AG04450 (cell line): ENCODE results near the gene DENND4B. TPM values are rescaled to one million over a fixed set of nuclear protein-coding genes. Genes with fewer than 3 reads are reported as not detected.

Experiments used
- CTCF ChIA-PET: fragments of 300-600, 350-600 bp; formaldehyde crosslinking; extraction: SDS; loops from one replicate; lab custom pipeline; 2022; ENCODE audit warnings: antibody characterized with exemption, inconsistent platforms; lab: Charles Lee
- POLR2A ChIA-PET: fragments of 350-600 bp; formaldehyde crosslinking; extraction: SDS; loops from one replicate; lab custom pipeline; 2021; ENCODE audit warnings: antibody characterized with exemption, inconsistent platforms; lab: Yijun Ruan, JAX
- DNase-seq: peaks from one replicate; pipeline ENCODE4 v3.0.0-alpha.2; 2011; ENCODE audit warnings: low read depth, low spot score
- H3K27ac ChIP-seq: one replicate; pipeline ENCODE4 v1.5.1; 2012; ENCODE audit warnings: low read depth, low read length, control low read depth
- H3K27me3 ChIP-seq: one replicate; pipeline ENCODE4 v1.6.0; 2012; ENCODE audit warnings: low read length; ENCODE audit not compliant: control insufficient read depth, insufficient read depth
- H3K4me3 ChIP-seq: 2 replicates; pipeline ENCODE4 v1.5.1; 2011; ENCODE audit warnings: mild to moderate bottlenecking, low read depth, low read length, control low read depth
- H3K9me3 ChIP-seq: 2 replicates; pipeline ENCODE4 v1.5.1; 2012; ENCODE audit warnings: low read length; ENCODE audit not compliant: control insufficient read depth, insufficient read depth
- CTCF ChIP-seq: IDR thresholded peaks from 2 replicates; pipeline ENCODE4 v1.5.1; 2011; ENCODE audit warnings: low read depth, low read length, control low read depth, inconsistent platforms
- polyA plus RNA-seq: library from polyadenylated mRNA; depleted of rRNA; stranded (reverse); fragments of >200 nt; gene quantifications from 2 replicates; pipeline ENCODE4 v1.2.3, GENCODE V29; 2011

Gene DENND4B
- polyA plus RNA-seq, 1 experiment = 10.3 TPM

- DNase-seq = peak; percentile 93
- ChIA-PET CTCF (interaction anchor here (0.5 to 4.8 kb wide), 6 partner anchors 10 to 258 kb away, joined by 3 to 31 read pairs (median 9); partner anchors contain the start of genes JTB, RAB13 and RPS27), POLR2A (interaction anchor here (0.5 to 3.9 kb wide), 10 partner anchors 9 to 1217 kb away, joined by 3 to 39 read pairs (median 6); partner anchors contain the start of genes CHTOP, CRTC2, DENND4B and JTB)
- TF ChIP-seq CTCF = peak; percentile 49
- Histone ChIP-seq H3K27ac (peak within 1 kb of the TSS; percentile 86), H3K4me3 (peak within 1 kb of the TSS; percentile 75), H3K9me3 (no peaks in the 10 kb centered on the region; the same call in 1 of the 2 replicates), H3K27me3 (no peaks in the 10 kb centered on the region)
Measured at GRCh38 chr1:153967107-153967999, 20.8 kb upstream of the DENND4B start, which contains the start of gene CREB3L4. Gene CREB3L4, plus strand, starts transcription at chr1:153967902. Its CDS starts 624 bp downstream, at chr1:153968526.

GRCh38 chr1:153963850-153964331 lies 17.4 kb upstream of the DENND4B start:
- H3K4me3 ChIP-seq = peak overlapping the region; percentile 90
- ChIA-PET CTCF (interaction anchor here (1.0 to 2.0 kb wide), 3 partner anchors 17 to 165 kb away, joined by 3 to 9 read pairs (median 9); partner anchors contain the start of genes DENND4B and RAB13), POLR2A (interaction anchor here (0.6 to 3.3 kb wide), 6 partner anchors 13 to 158 kb away, joined by 3 to 26 read pairs (median 4); partner anchors contain the start of genes JTB, RAB13 and RPS27)
- no peaks in the 10 kb centered on the region for H3K27me3 ChIP-seq
- no peak for DNase-seq
- no peak for TF ChIP-seq CTCF
- no peaks in the 10 kb centered on the region; the same call in 1 of the 2 replicates for H3K9me3 ChIP-seq
- H3K27ac ChIP-seq = peak overlapping the region; percentile 84

GRCh38 chr1:153963030-153963849 lies 16.7 kb upstream of the DENND4B start, which contains the start of gene SLC39A1:
Gene SLC39A1, minus strand, starts transcription at chr1:153963537. Its CDS starts 822 bp downstream, at chr1:153962715.
- H3K9me3 ChIP-seq = no peaks in the 10 kb centered on the region; the same call in 1 of the 2 replicates
- H3K27me3 ChIP-seq = no peaks in the 10 kb centered on the region
- H3K4me3 ChIP-seq = peak within 1 kb of the TSS; percentile 90
- TF ChIP-seq CTCF = no peak
- peak; percentile 88 for DNase-seq
- H3K27ac ChIP-seq = peak within 1 kb of the TSS; percentile 84
- ChIA-PET POLR2A (interaction anchor here (0.5 to 3.3 kb wide), 9 partner anchors 14 to 336 kb away, joined by 3 to 26 read pairs (median 5); partner anchors contain the start of genes DENND4B, JTB, RAB13 and RPS27), CTCF (interaction anchor here (1.2 to 2.0 kb wide), 3 partner anchors 16 to 23 kb away, joined by 5 to 9 read pairs (median 9); partner anchors contain the start of genes DENND4B and RAB13)

GRCh38 chr1:153962088-153963029 lies 15.8 kb upstream of the DENND4B start:
- ChIA-PET POLR2A (interaction anchor here (0.5 to 3.3 kb wide), 5 partner anchors 15 to 57 kb away, joined by 5 to 26 read pairs (median 11); partner anchors contain the start of genes DENND4B, JTB, RAB13 and RPS27), CTCF (interaction anchor here (0.6 to 2.0 kb wide), 5 partner anchors 10 to 337 kb away, joined by 3 to 9 read pairs (median 5); partner anchors contain the start of genes DENND4B and RAB13)
- Histone ChIP-seq H3K4me3 (peak overlapping the region; percentile 90), H3K27ac (peak overlapping the region; percentile 83), H3K27me3 (no peaks in the 10 kb centered on the region), H3K9me3 (no peaks in the 10 kb centered on the region; the same call in 1 of the 2 replicates)
- no peak for TF ChIP-seq CTCF
- no peak for DNase-seq
